GM18519 (cell line): ENCODE data around the gene UIMC1.

Experiments
- ATAC-seq: cut with Tn5 transposase; IDR thresholded peaks from one replicate; pipeline ENCODE4 v1.9.1; 2021; ENCODE audit warnings: mild to moderate bottlenecking, moderate library complexity; ENCODE audit not compliant: unreplicated experiment, low FRiP score

The UIMC1 gene

GRCh38 chr5:176857216-176857893 lies 149.2 kb downstream of the UIMC1 start:
- no peak for ATAC-seq

- no peak for ATAC-seq
Observed at GRCh38 chr5:176856746-176857145, 149.8 kb downstream of the UIMC1 start.

- no peak for ATAC-seq
Observed at GRCh38 chr5:176855598-176855997, 151.0 kb downstream of the UIMC1 start.
